ENCODE results near the gene PGA3. TPM values are rescaled to one million over a fixed set of nuclear protein-coding genes. Genes with fewer than 3 reads are reported as not detected.

Gene PGA3
- polyA plus RNA-seq, 3 donors from 2014 or later: not detected

DNA sequence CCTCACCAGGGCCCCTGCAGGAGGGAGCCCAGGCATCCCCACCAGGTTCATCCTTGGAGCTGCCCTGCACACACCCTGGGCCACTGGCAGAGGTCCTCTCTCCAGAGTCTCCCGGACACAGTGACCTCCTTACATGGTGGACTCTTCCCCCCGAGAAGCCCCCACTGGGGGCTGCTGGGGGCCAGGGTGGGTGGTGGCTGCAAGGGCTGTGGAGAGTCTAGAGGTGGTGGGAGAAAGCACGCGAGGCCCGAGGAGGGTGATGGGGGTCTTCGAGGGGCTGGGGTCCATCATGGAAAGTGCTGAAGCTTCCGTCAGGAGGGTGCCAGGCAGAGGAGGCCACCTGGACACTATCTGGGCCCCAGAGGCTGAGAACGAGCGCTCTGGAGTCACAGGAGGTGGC, 55.2 kb downstream of the PGA3 start:
- Mint-ChIP-seq H3K27ac (no peak overlapping the region), H3K36me3 (no peaks in the 10 kb centered on the region), H3K27me3 (ENCODE audit: low read depth in 3 of 3) (peaks cover 0 to 2% (median 0%) of the 10 kb centered on the region in 3 donors), H3K9me3 (no peaks in the 10 kb centered on the region), H3K4me3 (no peak overlapping the region), H3K4me1 (no peaks in the 10 kb centered on the region)
- DNase-seq: no peak

DNA sequence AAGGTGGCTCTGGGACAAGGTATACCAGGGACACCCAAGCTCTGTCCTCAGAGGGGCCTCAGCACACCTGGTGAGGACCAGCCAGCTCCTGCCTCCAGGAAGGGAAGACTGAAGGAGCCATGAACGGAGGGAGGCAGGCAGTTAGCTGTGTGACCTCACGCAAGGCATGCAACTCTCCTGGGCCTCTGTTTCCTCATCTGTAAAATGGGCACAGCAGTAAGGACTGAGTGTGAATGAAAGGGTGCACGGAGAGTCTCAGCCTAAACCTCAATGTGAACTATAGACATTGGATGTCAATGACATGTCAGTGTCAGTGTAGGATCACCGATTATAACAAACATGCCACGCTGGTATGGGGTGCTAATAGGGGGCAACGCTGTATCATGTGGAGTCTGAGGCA, 56.0 kb downstream of the PGA3 start:
- Mint-ChIP-seq H3K4me1 (no peaks in the 10 kb centered on the region), H3K27ac (no peak overlapping the region), H3K36me3 (no peaks in the 10 kb centered on the region), H3K27me3 (ENCODE audit: low read depth in 3 of 3) (peaks cover 0 to 2% (median 2%) of the 10 kb centered on the region in 3 donors), H3K9me3 (no peaks in the 10 kb centered on the region), H3K4me3 (no peak overlapping the region)
- no peak for DNase-seq

Other genes with a start within 250 kb of the PGA3 start
- gene CD6, start 231.8 kb upstream of the PGA3 start, polyA plus RNA-seq: 10 to 100 TPM; 17.3 to 47.3 (median 19.1) TPM
- 1 to 10 TPM in 1 of 3 donors, under 1 TPM in 2; 0.68 to 1.8 (median 0.80) TPM for gene CD5, start 101.0 kb upstream of the PGA3 start, polyA plus RNA-seq
- gene VPS37C, start 42.1 kb upstream of the PGA3 start, polyA plus RNA-seq: under 1 TPM in 2 of 3 donors, not detected in 1; 0.36 to 0.95 TPM
- gene PGA4, start 18.8 kb downstream of the PGA3 start, polyA plus RNA-seq: 1 to 10 TPM in 1 of 3 donors, not detected in 2; 1.6 TPM
- gene PGA5, start 37.7 kb downstream of the PGA3 start, polyA plus RNA-seq: not detected
- not detected for gene VWCE, start 91.8 kb downstream of the PGA3 start, polyA plus RNA-seq
- 100 to 1,000 TPM; 105 to 131 (median 119) TPM for gene DDB1, start 129.6 kb downstream of the PGA3 start, polyA plus RNA-seq
- gene TKFC, start 129.7 kb downstream of the PGA3 start, polyA plus RNA-seq: 10 to 100 TPM; 35.0 to 38.2 (median 36.2) TPM
- 100 to 1,000 TPM in 1 of 3 donors, 10 to 100 TPM in 2; 63.8 to 128 (median 64.5) TPM for gene CYB561A3, start 158.4 kb downstream of the PGA3 start, polyA plus RNA-seq
- gene TMEM138, start 158.9 kb downstream of the PGA3 start, polyA plus RNA-seq: 10 to 100 TPM; 28.4 to 61.4 (median 57.5) TPM
- gene TMEM216, start 189.1 kb downstream of the PGA3 start, polyA plus RNA-seq: 10 to 100 TPM; 49.8 to 63.7 (median 51.1) TPM
- 10 to 100 TPM; 11.9 to 34.0 (median 14.8) TPM for gene CPSF7, start 226.5 kb downstream of the PGA3 start, polyA plus RNA-seq
- gene SDHAF2, start 226.6 kb downstream of the PGA3 start, polyA plus RNA-seq: 100 to 1,000 TPM in 2 of 3 donors, 10 to 100 TPM in 1; 93.7 to 129 (median 118) TPM